ENCODE results near the gene UBXN2A. TPM values are rescaled to one million over a fixed set of nuclear protein-coding genes. Genes with fewer than 3 reads are reported as not detected.

UBXN2A gene
- total RNA-seq, 2 donors from 2014 or later, result 10.0 to 17.3 TPM

DNA sequence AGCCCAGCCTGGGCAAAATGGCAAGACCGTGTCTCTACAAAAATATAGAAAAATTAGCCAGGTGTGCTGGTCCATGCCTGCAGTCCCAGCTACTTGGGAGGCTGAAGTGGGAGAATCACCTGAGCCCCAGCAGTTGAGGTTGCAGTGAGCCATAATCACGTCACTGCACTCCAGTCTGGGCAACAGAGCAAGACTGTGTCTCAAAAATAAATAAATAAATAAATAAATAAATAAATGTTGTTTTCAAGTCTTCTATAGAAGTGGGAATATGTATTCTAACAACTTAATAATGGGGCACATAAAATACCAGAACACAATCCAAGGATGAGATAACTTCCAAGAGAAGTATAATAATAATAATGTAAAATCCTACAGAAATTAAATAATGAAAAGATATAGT lies 37.2 kb upstream of the UBXN2A start:
- no peak for DNase-seq
- intact Hi-C loops (cut with DNase I), result no loop called here
- no peaks in the 10 kb centered on the region for H3K9me3 ChIP-seq
- H3K4me1 ChIP-seq, result no peaks in the 10 kb centered on the region
- H3K27me3 ChIP-seq, result no peaks in the 10 kb centered on the region
- H3K36me3 ChIP-seq, result no peaks in the 10 kb centered on the region
- H3K9ac ChIP-seq (ENCODE audit: low read depth in 2 of 2, low read length in 2 of 2), result no peak overlapping the region
- TF ChIP-seq, protein P1, sequence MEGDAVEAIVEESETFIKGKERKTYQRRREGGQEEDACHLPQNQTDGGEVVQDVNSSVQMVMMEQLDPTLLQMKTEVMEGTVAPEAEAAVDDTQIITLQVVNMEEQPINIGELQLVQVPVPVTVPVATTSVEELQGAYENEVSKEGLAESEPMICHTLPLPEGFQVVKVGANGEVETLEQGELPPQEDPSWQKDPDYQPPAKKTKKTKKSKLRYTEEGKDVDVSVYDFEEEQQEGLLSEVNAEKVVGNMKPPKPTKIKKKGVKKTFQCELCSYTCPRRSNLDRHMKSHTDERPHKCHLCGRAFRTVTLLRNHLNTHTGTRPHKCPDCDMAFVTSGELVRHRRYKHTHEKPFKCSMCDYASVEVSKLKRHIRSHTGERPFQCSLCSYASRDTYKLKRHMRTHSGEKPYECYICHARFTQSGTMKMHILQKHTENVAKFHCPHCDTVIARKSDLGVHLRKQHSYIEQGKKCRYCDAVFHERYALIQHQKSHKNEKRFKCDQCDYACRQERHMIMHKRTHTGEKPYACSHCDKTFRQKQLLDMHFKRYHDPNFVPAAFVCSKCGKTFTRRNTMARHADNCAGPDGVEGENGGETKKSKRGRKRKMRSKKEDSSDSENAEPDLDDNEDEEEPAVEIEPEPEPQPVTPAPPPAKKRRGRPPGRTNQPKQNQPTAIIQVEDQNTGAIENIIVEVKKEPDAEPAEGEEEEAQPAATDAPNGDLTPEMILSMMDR (IDR thresholded peaks at IDR 0.05), result no peak
- H3K27ac ChIP-seq, result no peak overlapping the region
- H3K4me3 ChIP-seq, result no peak overlapping the region

DNA sequence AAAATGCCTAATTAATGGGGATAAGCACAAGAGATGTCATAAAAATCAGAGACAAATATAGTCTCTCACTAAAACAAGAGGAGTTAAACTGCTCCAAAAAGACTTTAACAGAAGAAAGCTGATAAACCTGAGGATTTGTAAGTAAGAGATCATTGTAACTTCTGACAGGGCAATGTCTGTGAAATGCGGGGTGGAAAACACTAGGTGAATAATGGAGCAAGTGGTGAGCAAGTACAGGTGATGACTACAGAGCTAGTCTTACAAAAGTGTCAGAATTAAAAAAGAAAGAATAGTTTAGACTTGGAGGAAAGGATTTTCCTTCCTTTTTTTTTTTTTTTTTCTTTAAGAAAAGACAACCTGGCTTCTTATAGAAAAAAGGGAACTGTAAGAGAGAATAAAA lies 36.0 kb upstream of the UBXN2A start:
- no peak for DNase-seq
- no peak overlapping the region for H3K9ac ChIP-seq (ENCODE audit: low read depth in 2 of 2, low read length in 2 of 2)
- no peaks in the 10 kb centered on the region for H3K27me3 ChIP-seq
- intact Hi-C loops (cut with DNase I), result no loop called here
- TF ChIP-seq, protein P1 (IDR thresholded peaks at IDR 0.05), result no peak
- H3K4me1 ChIP-seq, result no peaks in the 10 kb centered on the region
- H3K9me3 ChIP-seq, result no peaks in the 10 kb centered on the region
- no peak overlapping the region for H3K4me3 ChIP-seq
- H3K36me3 ChIP-seq, result no peaks in the 10 kb centered on the region
- no peak overlapping the region for H3K27ac ChIP-seq

DNA sequence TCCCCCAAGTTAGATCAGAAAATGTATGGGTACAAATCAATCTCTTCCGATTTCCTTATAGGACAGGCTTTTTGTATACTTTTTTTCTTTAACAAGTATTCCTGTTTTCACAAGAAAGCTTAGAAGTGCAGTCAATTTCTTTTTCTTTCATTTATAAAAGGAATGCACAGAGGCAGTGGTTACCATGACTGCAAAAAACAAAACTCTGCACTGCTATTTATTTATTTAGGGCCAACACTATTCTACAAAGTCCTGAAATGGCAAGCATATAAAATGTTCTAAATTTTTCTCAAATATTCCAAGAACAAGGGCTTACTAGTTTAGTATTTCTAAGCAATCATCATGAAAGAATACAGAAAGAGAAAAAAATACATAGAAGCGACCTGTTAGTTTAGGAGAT lies 35.6 kb upstream of the UBXN2A start:
- H3K4me1 ChIP-seq, result no peaks in the 10 kb centered on the region
- DNase-seq, result no peak
- no peaks in the 10 kb centered on the region for H3K27me3 ChIP-seq
- TF ChIP-seq, protein P1 (IDR thresholded peaks at IDR 0.05), result no peak
- H3K27ac ChIP-seq, result no peak overlapping the region
- no peaks in the 10 kb centered on the region for H3K9me3 ChIP-seq
- H3K9ac ChIP-seq (ENCODE audit: low read depth in 2 of 2, low read length in 2 of 2), result no peak overlapping the region
- intact Hi-C loops (cut with DNase I), result no loop called here
- no peak overlapping the region for H3K4me3 ChIP-seq
- H3K36me3 ChIP-seq, result no peaks in the 10 kb centered on the region

DNA sequence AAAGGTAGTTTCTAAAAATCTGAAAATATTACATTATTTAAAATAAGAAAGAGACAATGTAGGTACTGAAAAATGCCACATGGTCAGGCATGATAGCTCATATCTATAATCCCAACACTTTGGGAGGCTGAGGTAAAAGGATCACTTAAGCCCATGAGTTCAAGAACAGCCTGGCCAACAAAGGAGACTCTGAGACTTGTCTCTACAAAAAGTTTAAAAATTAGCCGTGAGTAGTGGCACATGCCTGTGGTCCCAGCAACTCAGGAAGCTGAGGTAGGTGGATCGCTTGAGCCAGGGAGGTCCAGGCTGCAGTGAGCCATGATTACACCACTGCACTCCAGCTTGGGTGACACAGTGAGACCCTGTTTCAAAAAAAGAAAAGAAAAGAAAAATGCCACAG lies 35.1 kb upstream of the UBXN2A start:
- no peak overlapping the region for H3K9ac ChIP-seq (ENCODE audit: low read depth in 2 of 2, low read length in 2 of 2)
- H3K36me3 ChIP-seq, result no peaks in the 10 kb centered on the region
- H3K27me3 ChIP-seq, result no peaks in the 10 kb centered on the region
- no peak for DNase-seq
- H3K27ac ChIP-seq, result no peak overlapping the region
- TF ChIP-seq, protein P1 (IDR thresholded peaks at IDR 0.05), result no peak
- H3K4me1 ChIP-seq, result no peaks in the 10 kb centered on the region
- no peak overlapping the region for H3K4me3 ChIP-seq
- no peaks in the 10 kb centered on the region for H3K9me3 ChIP-seq
- intact Hi-C loops (cut with DNase I), result no loop called here

DNA sequence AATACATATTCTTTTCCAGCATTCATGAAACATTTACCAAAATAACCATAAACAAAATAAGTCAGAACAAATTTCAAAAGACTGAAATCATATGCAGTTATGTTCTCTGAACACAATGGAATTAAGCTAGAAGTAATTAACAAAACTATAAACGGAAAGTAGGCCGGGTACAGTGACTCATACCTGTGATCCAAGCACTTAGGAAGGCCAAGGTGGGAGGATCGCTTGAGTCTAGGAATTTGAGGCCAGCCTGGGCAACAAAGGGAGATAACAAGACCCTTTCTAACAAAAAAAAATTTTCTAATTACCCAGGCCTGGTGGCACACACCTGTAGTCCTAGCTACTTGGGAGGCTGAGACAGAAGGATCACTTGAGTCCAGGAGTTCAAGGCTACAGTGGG lies 28.2 kb upstream of the UBXN2A start:
- no peaks in the 10 kb centered on the region for H3K27me3 ChIP-seq
- intact Hi-C loops (cut with DNase I), result no loop called here
- DNase-seq, result no peak
- no peaks in the 10 kb centered on the region for H3K36me3 ChIP-seq
- TF ChIP-seq, protein P1 (IDR thresholded peaks at IDR 0.05), result no peak
- no peaks in the 10 kb centered on the region for H3K9me3 ChIP-seq
- no peaks in the 10 kb centered on the region for H3K4me1 ChIP-seq
- no peak overlapping the region for H3K27ac ChIP-seq
- no peak overlapping the region for H3K9ac ChIP-seq (ENCODE audit: low read depth in 2 of 2, low read length in 2 of 2)
- no peak overlapping the region for H3K4me3 ChIP-seq

DNA sequence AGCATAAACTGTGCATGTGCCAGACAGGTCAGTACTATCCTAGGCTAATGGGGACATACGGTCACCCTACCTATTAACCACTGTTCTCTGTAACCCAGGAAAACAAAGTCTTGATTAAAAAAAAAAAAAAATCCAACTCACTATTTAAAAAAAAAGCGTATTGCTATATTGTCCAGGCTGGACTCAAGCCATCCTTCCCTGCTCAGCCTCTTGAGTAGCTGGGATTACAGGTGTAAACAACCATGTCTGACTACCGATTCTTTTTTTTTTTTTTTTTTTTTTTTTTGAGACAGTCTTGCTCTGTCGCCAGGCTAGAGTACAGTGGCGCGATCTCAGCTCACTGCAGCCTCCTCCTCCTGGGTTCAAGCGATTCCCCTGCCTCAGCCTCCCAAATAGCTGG lies 24.9 kb upstream of the UBXN2A start:
- Histone ChIP-seq H3K9me3 (no peaks in the 10 kb centered on the region), H3K4me1 (no peaks in the 10 kb centered on the region), H3K9ac (ENCODE audit: low read depth in 2 of 2, low read length in 2 of 2) (no peak overlapping the region), H3K4me3 (no peak overlapping the region), H3K27me3 (no peaks in the 10 kb centered on the region), H3K36me3 (no peaks in the 10 kb centered on the region), H3K27ac (no peak overlapping the region)
- no peak for DNase-seq
- TF ChIP-seq, protein P1 (IDR thresholded peaks at IDR 0.05), result no peak
- intact Hi-C loops (cut with DNase I), result no loop called here

All from colonic mucosa (tissue), 4 donors.